ENCODE results near the gene CRB2. TPM values are rescaled to one million over a fixed set of nuclear protein-coding genes. Genes with fewer than 3 reads are reported as not detected.

The CRB2 gene
- total RNA-seq, 1 experiment from 2014 or later, result 0.08 TPM

- Histone ChIP-seq H3K27me3 (peaks cover 5% of the 10 kb centered on the region; the same call in 1 of the 2 replicates), H3K27ac (no peak overlapping the region), H3K4me1 (peaks cover 14% of the 10 kb centered on the region), H3K36me3 (no peaks in the 10 kb centered on the region), H3K4me3 (no peak overlapping the region), H3K9me3 (replicated peaks) (no peaks in the 10 kb centered on the region)
- DNase-seq, result no peak
Measured at GRCh38 chr9:123361086-123361730, 5.2 kb downstream of the CRB2 start.

GRCh38 chr9:123361731-123362510 lies 5.9 kb downstream of the CRB2 start:
- Histone ChIP-seq H3K9me3 (replicated peaks) (no peaks in the 10 kb centered on the region), H3K4me3 (no peak overlapping the region), H3K27ac (no peak overlapping the region), H3K4me1 (peaks cover 14% of the 10 kb centered on the region), H3K36me3 (no peaks in the 10 kb centered on the region), H3K27me3 (peaks cover 5% of the 10 kb centered on the region; the same call in 1 of the 2 replicates)
- no peak for DNase-seq

GRCh38 chr9:123362856-123363255 lies 6.9 kb downstream of the CRB2 start:
- H3K4me3 ChIP-seq, result no peak overlapping the region
- H3K9me3 ChIP-seq (replicated peaks), result no peaks in the 10 kb centered on the region
- H3K27ac ChIP-seq, result no peak overlapping the region
- no peak for DNase-seq
- peaks cover 14% of the 10 kb centered on the region for H3K4me1 ChIP-seq
- H3K27me3 ChIP-seq, result peaks cover 5% of the 10 kb centered on the region; the same call in 1 of the 2 replicates
- no peaks in the 10 kb centered on the region for H3K36me3 ChIP-seq

DNA sequence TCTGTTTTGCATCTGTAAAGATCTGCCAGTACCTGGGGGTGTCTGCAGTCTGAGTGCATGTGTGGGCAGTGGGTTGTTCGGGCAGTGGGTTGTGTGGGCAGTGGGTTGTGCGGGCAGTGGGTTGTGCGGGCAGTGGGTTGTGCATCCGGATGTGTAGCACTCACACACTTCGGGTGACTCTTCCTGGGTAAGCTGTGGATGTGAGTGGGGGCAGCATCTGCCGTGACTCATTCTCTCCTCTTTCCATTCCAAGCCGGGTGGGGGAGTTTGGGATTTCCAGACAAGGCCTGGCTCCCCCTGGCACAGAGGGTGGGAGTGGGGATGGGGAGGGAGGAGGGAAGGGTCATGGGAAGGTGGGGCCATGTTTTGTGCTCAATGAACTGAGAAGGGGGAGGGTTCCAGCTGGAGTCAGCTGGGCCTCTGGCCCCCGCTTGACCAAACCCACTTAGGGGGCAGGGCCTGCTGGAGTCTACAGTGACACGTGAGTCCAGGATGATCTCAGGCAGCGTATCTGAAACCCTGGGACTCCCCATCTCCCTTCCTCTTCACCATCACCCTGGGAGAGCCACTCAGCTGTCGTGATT lies 8.3 kb downstream of the CRB2 start:
- H3K4me1 ChIP-seq, result peaks cover 14% of the 10 kb centered on the region
- H3K27ac ChIP-seq, result no peak overlapping the region
- peaks cover 5% of the 10 kb centered on the region; the same call in 1 of the 2 replicates for H3K27me3 ChIP-seq
- H3K4me3 ChIP-seq, result no peak overlapping the region
- DNase-seq, result peak; percentile 40 to 44
- no peaks in the 10 kb centered on the region for H3K36me3 ChIP-seq
- H3K9me3 ChIP-seq (replicated peaks), result no peaks in the 10 kb centered on the region

DNA sequence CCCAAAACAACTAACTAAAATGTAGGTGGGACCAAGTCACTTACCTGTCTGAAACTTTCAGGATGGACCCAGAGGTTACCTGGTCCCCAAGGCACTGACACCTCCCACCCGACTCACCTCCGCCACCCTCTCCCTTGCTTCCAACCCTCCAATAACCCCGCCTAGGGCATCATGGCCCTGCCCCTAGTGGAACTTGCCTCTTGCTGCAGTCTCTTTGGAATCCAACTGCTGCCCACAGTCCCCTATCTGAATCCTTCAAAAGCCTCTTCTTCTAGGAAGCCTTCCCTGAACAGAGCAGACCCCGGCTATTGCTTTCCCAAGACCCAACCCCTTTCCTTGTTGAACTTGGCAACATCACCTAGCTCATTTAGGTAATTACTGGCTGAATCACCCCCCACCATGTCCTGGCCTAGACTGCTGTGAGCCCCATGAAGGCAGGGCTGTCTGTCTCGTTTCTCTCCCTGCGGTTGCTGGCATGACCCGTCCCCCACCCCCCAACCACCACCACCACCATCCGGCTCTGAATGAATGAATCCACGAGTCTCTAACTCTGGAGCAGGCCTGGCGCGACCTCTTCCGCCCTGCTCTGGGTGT lies 9.4 kb downstream of the CRB2 start:
- peaks cover 5% of the 10 kb centered on the region; the same call in 1 of the 2 replicates for H3K27me3 ChIP-seq
- peaks cover 4% of the 10 kb centered on the region for H3K4me1 ChIP-seq
- no peak overlapping the region for H3K27ac ChIP-seq
- no peak overlapping the region for H3K4me3 ChIP-seq
- H3K9me3 ChIP-seq (replicated peaks), result no peaks in the 10 kb centered on the region
- no peak for DNase-seq
- no peaks in the 10 kb centered on the region for H3K36me3 ChIP-seq

DNA sequence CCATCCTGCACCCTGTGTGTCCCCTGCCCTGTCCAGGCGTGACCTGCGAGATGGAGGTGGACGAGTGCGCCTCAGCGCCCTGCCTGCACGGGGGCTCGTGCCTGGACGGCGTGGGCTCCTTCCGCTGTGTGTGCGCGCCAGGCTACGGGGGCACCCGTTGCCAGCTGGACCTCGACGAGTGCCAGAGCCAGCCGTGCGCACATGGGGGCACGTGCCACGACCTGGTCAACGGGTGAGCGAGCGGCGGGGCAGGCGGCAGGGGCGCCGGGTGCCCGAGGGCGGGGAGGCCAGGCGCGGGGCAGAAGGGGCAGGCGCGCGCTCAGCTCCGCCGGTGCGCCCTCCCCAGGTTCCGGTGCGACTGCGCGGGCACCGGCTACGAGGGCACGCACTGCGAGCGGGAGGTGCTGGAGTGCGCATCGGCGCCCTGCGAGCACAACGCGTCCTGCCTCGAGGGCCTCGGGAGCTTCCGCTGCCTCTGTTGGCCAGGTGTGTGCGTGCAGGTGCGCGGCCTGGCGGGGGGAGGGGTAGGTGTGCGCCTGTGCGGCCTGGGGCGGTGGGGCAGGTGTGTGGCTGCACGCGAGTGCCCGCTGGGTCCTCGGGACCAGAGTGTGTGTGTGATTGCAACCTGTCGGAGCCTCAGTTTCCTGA lies 10.0 kb downstream of the CRB2 start:
- Histone ChIP-seq H3K4me3 (no peak overlapping the region), H3K27me3 (peaks cover 5% of the 10 kb centered on the region; the same call in 1 of the 2 replicates), H3K27ac (no peak overlapping the region), H3K9me3 (replicated peaks) (no peaks in the 10 kb centered on the region), H3K36me3 (no peaks in the 10 kb centered on the region), H3K4me1 (no peaks in the 10 kb centered on the region)
- DNase-seq, result no peak

- no peak for DNase-seq
- Histone ChIP-seq H3K4me1 (no peaks in the 10 kb centered on the region), H3K4me3 (no peak overlapping the region), H3K27me3 (peaks cover 5% of the 10 kb centered on the region; the same call in 1 of the 2 replicates), H3K27ac (no peak overlapping the region), H3K9me3 (replicated peaks) (no peaks in the 10 kb centered on the region), H3K36me3 (no peaks in the 10 kb centered on the region)
Measured at GRCh38 chr9:123368023-123368422, 12.0 kb downstream of the CRB2 start.

GRCh38 chr9:123368536-123369153 lies 12.6 kb downstream of the CRB2 start:
- peaks cover 5% of the 10 kb centered on the region; the same call in 1 of the 2 replicates for H3K27me3 ChIP-seq
- no peak for DNase-seq

DNA sequence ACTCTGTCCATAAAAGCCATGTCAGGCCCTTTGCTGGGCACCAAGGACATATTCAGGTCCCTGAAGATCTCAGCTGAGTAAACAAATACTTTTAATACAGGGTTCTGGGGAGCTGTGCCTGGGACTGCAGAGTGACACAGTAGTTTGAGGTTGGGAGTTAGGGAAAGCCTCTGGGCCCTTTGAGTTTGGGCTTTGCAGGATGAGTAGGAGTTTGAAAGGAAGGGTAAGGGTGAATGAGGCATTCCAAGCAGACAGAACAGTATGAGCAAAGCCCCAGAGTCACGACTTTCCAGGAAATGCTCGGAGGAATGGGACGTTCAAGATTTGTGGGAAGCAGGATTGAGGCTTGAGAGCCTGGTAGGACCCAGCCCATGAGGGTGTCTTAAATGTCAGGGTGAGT lies 13.3 kb downstream of the CRB2 start:
- Histone ChIP-seq H3K4me3 (no peak overlapping the region), H3K27ac (no peak overlapping the region), H3K36me3 (no peaks in the 10 kb centered on the region), H3K27me3 (no peaks in the 10 kb centered on the region; the same call in 1 of the 2 replicates), H3K4me1 (no peaks in the 10 kb centered on the region; the same call in 1 of the 2 replicates), H3K9me3 (replicated peaks) (no peaks in the 10 kb centered on the region)
- DNase-seq, result no peak

More at GRCh38 chr9:123368536-123369153, 12.6 kb downstream of the CRB2 start:
- Histone ChIP-seq H3K4me3 (no peak overlapping the region), H3K27ac (no peak overlapping the region), H3K9me3 (replicated peaks) (no peaks in the 10 kb centered on the region), H3K36me3 (no peaks in the 10 kb centered on the region), H3K4me1 (no peaks in the 10 kb centered on the region)

GRCh38 chr9:123370108-123370507 lies 14.1 kb downstream of the CRB2 start:
- Histone ChIP-seq H3K4me3 (no peak overlapping the region), H3K9me3 (replicated peaks) (no peaks in the 10 kb centered on the region), H3K27me3 (no peaks in the 10 kb centered on the region), H3K4me1 (peaks cover 4% of the 10 kb centered on the region; the same call in 1 of the 2 replicates), H3K27ac (no peak overlapping the region), H3K36me3 (no peaks in the 10 kb centered on the region)
- no peak for DNase-seq

DNA sequence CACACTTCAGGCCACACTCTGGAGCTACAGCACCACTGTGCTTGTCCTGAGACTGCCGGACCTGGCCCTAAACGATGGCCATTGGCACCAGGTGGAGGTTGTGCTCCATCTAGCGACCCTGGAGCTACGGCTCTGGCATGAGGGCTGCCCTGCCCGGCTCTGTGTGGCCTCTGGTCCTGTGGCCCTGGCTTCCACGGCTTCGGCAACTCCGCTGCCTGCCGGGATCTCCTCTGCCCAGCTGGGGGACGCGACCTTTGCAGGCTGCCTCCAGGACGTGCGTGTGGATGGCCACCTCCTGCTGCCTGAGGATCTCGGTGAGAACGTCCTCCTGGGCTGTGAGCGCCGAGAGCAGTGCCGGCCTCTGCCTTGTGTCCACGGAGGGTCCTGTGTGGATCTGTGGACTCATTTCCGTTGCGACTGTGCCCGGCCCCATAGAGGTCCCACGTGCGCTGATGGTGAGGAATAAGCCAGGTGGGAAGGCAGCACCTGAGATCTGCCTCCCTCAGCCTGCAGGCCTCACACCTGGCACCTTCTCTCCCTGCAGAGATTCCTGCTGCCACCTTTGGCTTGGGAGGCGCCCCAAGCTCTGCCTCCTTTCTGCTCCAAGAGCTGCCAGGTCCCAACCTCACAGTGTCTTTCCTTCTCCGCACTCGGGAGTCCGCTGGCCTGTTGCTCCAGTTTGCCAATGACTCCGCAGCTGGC lies 14.7 kb downstream of the CRB2 start:
- no peaks in the 10 kb centered on the region for H3K9me3 ChIP-seq (replicated peaks)
- H3K4me1 ChIP-seq, result peaks cover 9% of the 10 kb centered on the region
- no peaks in the 10 kb centered on the region for H3K27me3 ChIP-seq
- H3K4me3 ChIP-seq, result no peak overlapping the region
- H3K36me3 ChIP-seq, result no peaks in the 10 kb centered on the region
- H3K27ac ChIP-seq, result no peak overlapping the region
- DNase-seq, result no peak

DNA sequence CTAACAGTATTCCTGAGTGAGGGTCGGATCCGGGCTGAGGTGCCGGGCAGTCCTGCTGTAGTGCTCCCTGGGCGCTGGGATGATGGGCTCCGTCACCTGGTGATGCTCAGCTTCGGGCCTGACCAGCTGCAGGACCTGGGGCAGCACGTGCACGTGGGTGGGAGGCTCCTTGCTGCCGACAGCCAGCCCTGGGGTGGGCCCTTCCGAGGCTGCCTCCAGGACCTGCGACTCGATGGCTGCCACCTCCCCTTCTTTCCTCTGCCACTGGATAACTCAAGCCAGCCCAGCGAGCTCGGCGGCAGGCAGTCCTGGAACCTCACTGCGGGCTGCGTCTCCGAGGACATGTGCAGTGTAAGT lies 15.2 kb downstream of the CRB2 start:
- Histone ChIP-seq H3K4me3 (no peak overlapping the region), H3K9me3 (replicated peaks) (no peaks in the 10 kb centered on the region), H3K27ac (no peak overlapping the region), H3K36me3 (no peaks in the 10 kb centered on the region), H3K4me1 (peaks cover 14% of the 10 kb centered on the region), H3K27me3 (no peaks in the 10 kb centered on the region)
- no peak for DNase-seq

DNA sequence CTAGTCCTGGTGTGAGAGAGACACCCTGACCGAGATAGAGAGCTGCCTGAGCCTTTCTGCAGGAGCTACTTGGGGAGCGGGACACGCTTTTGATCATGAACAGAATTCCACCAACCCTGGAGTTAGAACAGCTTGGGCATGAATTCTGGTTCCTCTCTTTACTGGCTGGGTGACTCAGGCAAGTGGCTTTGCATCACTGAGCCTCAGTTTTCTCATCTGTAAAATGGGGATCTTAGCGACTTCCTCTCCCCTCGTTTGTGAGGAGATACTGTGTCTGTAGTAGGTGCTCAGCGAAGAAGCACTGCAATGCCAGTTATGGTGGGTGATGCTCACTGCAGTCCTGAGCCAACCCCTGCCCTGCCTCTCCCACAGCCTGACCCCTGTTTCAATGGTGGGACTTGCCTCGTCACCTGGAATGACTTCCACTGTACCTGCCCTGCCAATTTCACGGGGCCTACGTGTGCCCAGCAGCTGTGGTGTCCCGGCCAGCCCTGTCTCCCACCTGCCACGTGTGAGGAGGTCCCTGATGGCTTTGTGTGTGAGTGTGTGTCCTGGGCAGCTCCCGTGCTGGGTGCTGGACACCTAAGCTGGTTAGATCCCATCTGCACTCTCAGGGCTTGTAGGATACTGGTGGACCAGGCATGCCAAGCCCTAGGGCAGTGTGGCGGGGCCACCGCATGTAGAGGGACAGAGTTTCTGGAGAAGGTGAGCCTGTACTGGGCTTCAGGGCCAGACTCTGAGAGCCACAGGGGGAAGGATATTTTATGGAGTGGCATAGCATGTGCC lies 16.0 kb downstream of the CRB2 start:
- no peaks in the 10 kb centered on the region for H3K27me3 ChIP-seq
- H3K27ac ChIP-seq, result no peak overlapping the region
- DNase-seq, result no peak
- H3K9me3 ChIP-seq (replicated peaks), result no peaks in the 10 kb centered on the region
- H3K36me3 ChIP-seq, result no peaks in the 10 kb centered on the region
- no peak overlapping the region for H3K4me3 ChIP-seq
- peaks cover 20% of the 10 kb centered on the region for H3K4me1 ChIP-seq

Data from SJCRH30 (cell line).